Endothelial cell of umbilical vein (primary cell): ENCODE data around the gene NTRK2.

Experiments
- POLR2A ChIP-seq: IDR thresholded peaks from 2 replicates; pipeline ENCODE4 v1.6.1; 2012; ENCODE audit warnings: low read depth, mild to moderate bottlenecking, control low read depth, low read length
- POLR2AphosphoS5 ChIP-seq: IDR thresholded peaks from 2 replicates; pipeline ENCODE4 v1.6.1; 2012; ENCODE audit warnings: low read depth, mild to moderate bottlenecking, control low read depth, low read length, moderate library complexity; ENCODE audit not compliant: insufficient read depth
- TF ChIP-seq, protein P1 (sequence below), 2 donors: IDR thresholded peaks; 1 replicate in 1 of 2; 2 replicates in 1 of 2; pipeline ENCODE4 v1.5.1; 2011; ENCODE audit warnings: low read length in 2 of 2, mild to moderate bottlenecking in 2 of 2, moderate library complexity in 2 of 2, control low read depth in 1 of 2, inconsistent platforms in 1 of 2, low read depth in 1 of 2; ENCODE audit not compliant: insufficient read depth in 1 of 2; ENCODE audit errors: extremely low read depth in 1 of 2

DNA sequence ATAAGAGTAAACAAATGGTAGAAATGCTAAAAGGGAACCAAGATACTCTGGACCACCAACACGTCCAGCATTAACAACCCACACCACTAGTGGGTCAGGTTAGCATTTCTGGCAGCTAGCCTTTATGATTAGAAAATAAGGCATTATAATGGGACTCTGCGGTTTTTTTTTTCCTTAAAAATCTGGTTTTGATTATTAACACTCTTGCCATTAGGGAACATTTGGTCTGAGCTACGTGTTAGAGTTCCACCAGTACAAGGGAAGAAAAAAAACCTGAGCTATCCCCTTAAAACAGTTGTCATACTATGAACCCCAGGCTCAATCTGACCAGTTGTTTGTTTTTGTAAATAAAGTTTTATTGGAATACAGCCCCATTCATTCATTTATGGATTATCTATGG is 110.4 kb downstream of the NTRK2 start:
- TF ChIP-seq POLR2A: no peak
- TF ChIP-seq, protein P1, sequence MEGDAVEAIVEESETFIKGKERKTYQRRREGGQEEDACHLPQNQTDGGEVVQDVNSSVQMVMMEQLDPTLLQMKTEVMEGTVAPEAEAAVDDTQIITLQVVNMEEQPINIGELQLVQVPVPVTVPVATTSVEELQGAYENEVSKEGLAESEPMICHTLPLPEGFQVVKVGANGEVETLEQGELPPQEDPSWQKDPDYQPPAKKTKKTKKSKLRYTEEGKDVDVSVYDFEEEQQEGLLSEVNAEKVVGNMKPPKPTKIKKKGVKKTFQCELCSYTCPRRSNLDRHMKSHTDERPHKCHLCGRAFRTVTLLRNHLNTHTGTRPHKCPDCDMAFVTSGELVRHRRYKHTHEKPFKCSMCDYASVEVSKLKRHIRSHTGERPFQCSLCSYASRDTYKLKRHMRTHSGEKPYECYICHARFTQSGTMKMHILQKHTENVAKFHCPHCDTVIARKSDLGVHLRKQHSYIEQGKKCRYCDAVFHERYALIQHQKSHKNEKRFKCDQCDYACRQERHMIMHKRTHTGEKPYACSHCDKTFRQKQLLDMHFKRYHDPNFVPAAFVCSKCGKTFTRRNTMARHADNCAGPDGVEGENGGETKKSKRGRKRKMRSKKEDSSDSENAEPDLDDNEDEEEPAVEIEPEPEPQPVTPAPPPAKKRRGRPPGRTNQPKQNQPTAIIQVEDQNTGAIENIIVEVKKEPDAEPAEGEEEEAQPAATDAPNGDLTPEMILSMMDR (IDR thresholded peaks at IDR 0.05; ENCODE audit: extremely low read depth in 1 of 2, insufficient read depth in 1 of 2, low read depth in 1 of 2, low read length in 2 of 2): no peak
- no peak for TF ChIP-seq POLR2AphosphoS5
